Pancreas (tissue), 10 donors: ENCODE results near the gene CDC25B. TPM values are rescaled to one million over a fixed set of nuclear protein-coding genes. Genes with fewer than 3 reads are reported as not detected.
A peak's percentile ranks its signal among the peaks of the same experiment; 100 is the strongest.

Experiments
- ATAC-seq, 4 donors: fragments of 200-7000 bp; cut with Tn5 transposase; one replicate each; pipeline versions ENCODE4 v1.8.0 to v1.9.1; 2020; ENCODE audit warnings: mild to moderate bottlenecking in 4 of 4, moderate library complexity in 4 of 4
- DNase-seq, 6 donors: peaks; one replicate each; pipeline ENCODE4 v3.0.0-alpha.2; 2020
- FAIRE-seq: peaks from 2 replicates; lab custom pipeline; 2012; peaks lifted over from hg19 to GRCh38; lab: Jason Lieb, UNC
- H3K27ac ChIP-seq, 4 donors: fragments of 200-600 bp; sonication (generic); 1 replicate in 3 of 4; 2 replicates in 1 of 4; pipeline versions ENCODE4 v1.5.0 to v1.8.0; 2020
- H3K27me3 ChIP-seq, 4 donors: fragments of 200-600 bp; one replicate each; pipeline ENCODE4 v1.8.0; 2021
- H3K36me3 ChIP-seq, 3 donors: fragments of 200-600 bp; sonication (generic) in 1 of 3; one replicate each; pipeline versions ENCODE4 v1.5.0 to v1.8.0; 2020 to 2021
- H3K4me1 ChIP-seq, 3 donors: fragments of 200-600 bp; one replicate each; pipeline ENCODE4 v1.8.0; 2021
- H3K4me3 ChIP-seq, 4 donors: fragments of 200-600 bp; sonication (generic) in 2 of 4; one replicate each; pipeline versions ENCODE4 v1.5.0 to v1.8.0; 2020 to 2021
- H3K9me3 ChIP-seq, 4 donors: fragments of 200-600 bp; one replicate each; pipeline ENCODE4 v1.8.0; 2021
- CTCF ChIP-seq, 4 donors: fragments of 200-600 bp; sonication (generic) in 3 of 4; IDR thresholded peaks; one replicate each; pipeline versions ENCODE4 v1.5.0 to v1.8.0; 2021; ENCODE audit warnings: antibody characterized with exemption in 4 of 4
- WGBS, 2 donors: extraction: QIAGEN DNeasy Blood & Tissue Kit; methylation state at CpG; one replicate each; pipeline ENCODE4 v1.1.7; 2013; 5-methylcytosine and 5-hydroxymethylcytosine counted together
- intact Hi-C, 3 donors: fragments of 100-400 bp; cut with DNase I; formaldehyde crosslinking; loops; one replicate each; pipeline versions ENCODE4 v1.11.1 to v1.14.2; 2022
- polyA plus RNA-seq, 2 donors: library from polyadenylated mRNA; stranded (reverse); fragments of 200-250 nt; gene quantifications; one replicate each; pipeline ENCODE4 v1.2.3, GENCODE V29; 2013
- total RNA-seq, 6 donors: library from RNA; stranded (reverse); fragmentation: NEBNext Ultra II Directional in 4 of 6; extraction: Animal tissue kit (Norgen Biotek cat#: 25700) in 4 of 6; gene quantifications; one replicate each; pipeline versions ENCODE4 v1.2.1 to v1.2.4, GENCODE V29; 2021 to 2023
- donor health status: healthy with polysubstance abuse.
- donor health status: DM: no; HTN: no; CAD: no; lungs with moderate emphysema.
- donor health status: DM: no; HTN: no; CAD: no.
- donor health status: control.
- donor health status: control.
- donor health status: Bipolar disorder and iron deficiency.
- donor health status: DM: yes; HTN: yes; CAD: no.
- donor health status: DM: no; HTN: no; CAD: no.
- donor health status: DM: no; HTN: no; CAD: no.
- donor health status: DM: yes; HTN: yes; CAD: no.

The CDC25B gene
- total and polyA plus RNA-seq, 8 donors: 3.7 to 28.8 (median 7.9) TPM

DNA sequence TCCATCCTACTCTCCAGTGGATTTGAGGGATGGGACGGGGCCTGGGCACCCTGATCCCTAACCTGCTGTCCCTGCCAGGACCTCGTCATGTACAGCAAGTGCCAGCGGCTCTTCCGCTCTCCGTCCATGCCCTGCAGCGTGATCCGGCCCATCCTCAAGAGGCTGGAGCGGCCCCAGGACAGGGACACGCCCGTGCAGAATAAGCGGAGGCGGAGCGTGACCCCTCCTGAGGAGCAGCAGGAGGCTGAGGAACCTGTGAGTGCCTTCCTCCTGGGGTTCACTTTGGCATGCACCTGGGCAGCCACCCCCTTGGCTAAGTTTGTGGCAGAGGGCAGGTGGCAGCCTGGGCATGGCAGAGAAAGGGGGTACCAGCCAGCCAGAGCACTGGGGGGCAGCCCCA, 5.7 kb downstream of the CDC25B start:
- Histone ChIP-seq H3K4me3 (no peak overlapping the region), H3K4me1 (peaks cover 6 to 17% (median 12%) of the 10 kb centered on the region in 3 donors), H3K27ac (no peak overlapping the region), H3K27me3 (no peaks in the 10 kb centered on the region), H3K36me3 (no peaks in the 10 kb centered on the region), H3K9me3 (no peaks in the 10 kb centered on the region)
- no peak for FAIRE-seq
- intact Hi-C loops: no loop called here
- WGBS, 2 donors: 97 to 98% methylated on average over 13 of the region's 13 CpGs
- no peak for ATAC-seq
- peak in 1 of 6 donors; percentile 26 for DNase-seq
- TF ChIP-seq CTCF (IDR thresholded peaks at IDR 0.05): no peak

DNA sequence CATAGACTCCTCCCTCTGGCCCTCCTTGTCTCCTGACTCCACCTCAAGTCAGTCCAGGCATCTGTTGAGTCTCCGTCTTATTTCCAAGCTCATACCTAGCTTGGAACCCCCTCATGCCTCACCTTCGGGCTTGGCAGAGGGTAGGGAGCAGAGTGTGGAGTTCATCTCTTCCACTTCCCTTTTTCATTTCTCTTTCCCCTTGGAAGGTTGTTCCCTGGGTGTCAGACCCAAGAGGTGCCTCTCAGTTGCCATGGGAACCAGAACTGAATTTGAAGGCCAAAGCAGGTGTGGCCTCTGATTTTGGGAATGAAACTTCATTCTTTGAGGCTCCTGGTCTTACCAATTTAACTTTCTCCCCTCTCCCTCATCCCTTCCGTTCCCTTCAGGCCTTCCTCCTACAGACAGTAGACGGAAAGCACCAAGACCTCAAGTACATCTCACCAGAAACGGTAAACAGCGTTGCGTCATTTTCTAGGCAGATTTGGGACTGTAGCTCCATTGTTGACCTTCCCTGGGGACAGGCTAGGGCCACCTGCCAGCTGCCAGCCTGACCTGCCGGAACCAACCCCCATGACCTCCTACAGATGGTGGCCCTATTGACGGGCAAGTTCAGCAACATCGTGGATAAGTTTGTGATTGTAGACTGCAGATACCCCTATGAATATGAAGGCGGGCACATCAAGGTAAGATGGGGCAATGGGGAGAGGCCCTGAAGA, 6.6 kb downstream of the CDC25B start:
- Histone ChIP-seq H3K4me1 (peaks cover 15 to 21% (median 20%) of the 10 kb centered on the region in 3 donors), H3K27me3 (no peaks in the 10 kb centered on the region), H3K9me3 (no peaks in the 10 kb centered on the region), H3K4me3 (no peak overlapping the region), H3K27ac (no peak overlapping the region), H3K36me3 (no peaks in the 10 kb centered on the region)
- no peak for FAIRE-seq
- no peak for DNase-seq
- no peak for ATAC-seq
- WGBS, 2 donors: 74 to 78% methylated on average over 11 of the region's 11 CpGs
- TF ChIP-seq CTCF (IDR thresholded peaks at IDR 0.05): no peak
- intact Hi-C loops: no loop called here

- intact Hi-C loops: no loop called here
- H3K4me1 ChIP-seq: peaks cover 21 to 27% (median 26%) of the 10 kb centered on the region in 3 donors
- no peak overlapping the region for H3K4me3 ChIP-seq
- 90 to 97% methylated on average over 14 of the region's 14 CpGs for whole genome bisulfite sequencing, 2 donors
- no peak for TF ChIP-seq CTCF (IDR thresholded peaks at IDR 0.05)
- H3K27ac ChIP-seq: no peak overlapping the region
- H3K36me3 ChIP-seq: no peaks in the 10 kb centered on the region
- DNase-seq: no peak
- no peak for ATAC-seq
- FAIRE-seq: no peak
- H3K9me3 ChIP-seq: no peaks in the 10 kb centered on the region
- no peaks in the 10 kb centered on the region for H3K27me3 ChIP-seq
These were observed 7.2 kb downstream of the CDC25B start for GRCh38 chr20:3803289-3803688.

GRCh38 chr20:3803854-3804253, 7.7 kb downstream of the CDC25B start:
- no peak for ATAC-seq
- Histone ChIP-seq H3K36me3 (no peaks in the 10 kb centered on the region), H3K9me3 (no peaks in the 10 kb centered on the region), H3K27ac (no peak overlapping the region), H3K27me3 (no peaks in the 10 kb centered on the region), H3K4me3 (no peak overlapping the region), H3K4me1 (peaks cover 23 to 32% (median 30%) of the 10 kb centered on the region in 3 donors)
- 88 to 94% methylated on average over 6 of the region's 6 CpGs for WGBS, 2 donors
- FAIRE-seq: no peak
- DNase-seq: no peak
- no peak for TF ChIP-seq CTCF (IDR thresholded peaks at IDR 0.05)
- intact Hi-C loops: no loop called here

DNA sequence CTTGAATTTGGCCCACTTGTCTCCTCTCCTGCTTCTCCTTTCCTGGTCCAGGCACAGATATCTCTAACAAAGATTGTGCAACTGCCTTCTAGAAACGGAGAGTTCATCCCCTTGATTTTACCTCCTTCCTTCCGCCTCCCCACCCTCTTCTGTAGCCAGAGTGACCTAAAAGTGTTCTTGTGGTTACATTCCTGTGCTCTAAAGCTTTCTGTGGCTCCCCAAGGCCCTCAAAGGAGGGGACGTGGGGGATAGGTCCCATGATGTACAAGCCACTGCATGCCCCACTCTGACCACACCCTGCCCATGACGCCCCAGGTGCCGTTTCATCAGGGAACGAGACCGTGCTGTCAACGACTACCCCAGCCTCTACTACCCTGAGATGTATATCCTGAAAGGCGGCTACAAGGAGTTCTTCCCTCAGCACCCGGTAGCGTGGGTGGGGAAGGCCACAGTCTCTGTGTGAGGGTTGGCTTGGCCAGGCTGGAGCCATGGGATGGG, 8.2 kb downstream of the CDC25B start:
- no peaks in the 10 kb centered on the region for H3K27me3 ChIP-seq
- ATAC-seq: no peak
- no peak for FAIRE-seq
- WGBS, 2 donors: 88 to 89% methylated on average over 11 of the region's 11 CpGs
- DNase-seq: no peak
- no peaks in the 10 kb centered on the region for H3K9me3 ChIP-seq
- no peak overlapping the region for H3K4me3 ChIP-seq
- intact Hi-C loops: no loop called here
- H3K27ac ChIP-seq: no peak overlapping the region
- H3K36me3 ChIP-seq: no peaks in the 10 kb centered on the region
- no peak for TF ChIP-seq CTCF (IDR thresholded peaks at IDR 0.05)
- peaks cover 23 to 32% (median 30%) of the 10 kb centered on the region in 3 donors for H3K4me1 ChIP-seq
